Loucy (cell line): ENCODE measurements around the gene FGF14.

Experiments used
- H2AFZ ChIP-seq: fragments of 200-600 bp; sonication (generic); 2 replicates; pipeline ENCODE4 v1.6.0; 2016; ENCODE audit warnings: antibody characterized with exemption, mild to moderate bottlenecking, low read length, moderate library complexity
- H3F3A ChIP-seq: fragments of 200-600 bp; 2 replicates; pipeline ENCODE4 v1.6.0; 2016; ENCODE audit warnings: antibody characterized with exemption, low read depth, mild to moderate bottlenecking
- H3K27me3 ChIP-seq: fragments of 200-600 bp; sonication (generic); 2 replicates; pipeline ENCODE4 v1.6.1; 2014; ENCODE audit warnings: low read length, mild to moderate bottlenecking; ENCODE audit not compliant: insufficient read depth, poor library complexity, severe bottlenecking
- H3K36me3 ChIP-seq: fragments of 200-600 bp; sonication (generic); 2 replicates; pipeline ENCODE4 v1.6.1; 2016; ENCODE audit warnings: low read length; ENCODE audit not compliant: insufficient read depth
- H3K4me1 ChIP-seq: fragments of 200-600 bp; sonication (generic); 2 replicates; pipeline ENCODE4 v1.5.1; 2014; ENCODE audit warnings: low read length, mild to moderate bottlenecking; ENCODE audit not compliant: insufficient read depth, poor library complexity, severe bottlenecking
- H3K4me2 ChIP-seq: fragments of 200-600 bp; sonication (generic); 2 replicates; pipeline ENCODE4 v1.6.0; 2014; ENCODE audit warnings: antibody characterized with exemption, low read length, low read depth, mild to moderate bottlenecking; ENCODE audit not compliant: poor library complexity, severe bottlenecking
- H3K4me3 ChIP-seq: fragments of 200-600 bp; sonication (generic); 2 replicates; pipeline ENCODE4 v1.5.1; 2014; ENCODE audit warnings: low read length, mild to moderate bottlenecking, mixed read lengths; ENCODE audit not compliant: poor library complexity, severe bottlenecking
- H3K79me2 ChIP-seq: fragments of 200-600 bp; sonication (generic); 2 replicates; pipeline ENCODE4 v1.6.1; 2014; ENCODE audit warnings: low read length; ENCODE audit not compliant: insufficient read depth
- H3K9ac ChIP-seq: fragments of 200-600 bp; sonication (generic); 2 replicates; pipeline ENCODE4 v1.6.0; 2014; ENCODE audit warnings: mild to moderate bottlenecking, low read depth, low read length, moderate library complexity; ENCODE audit not compliant: poor library complexity, severe bottlenecking
- H3K9me2 ChIP-seq: fragments of 200-600 bp; sonication (generic); replicated peaks from 2 replicates; pipeline ENCODE4 v1.6.1; 2016; ENCODE audit warnings: low read depth, low read length, mixed read lengths
- H3K9me3 ChIP-seq: fragments of 200-600 bp; sonication (generic); 2 replicates; pipeline ENCODE4 v1.6.1; 2014; ENCODE audit warnings: mild to moderate bottlenecking, antibody characterized with exemption, low read length, low read depth; ENCODE audit not compliant: insufficient read depth
- H4K20me1 ChIP-seq: fragments of 200-600 bp; sonication (generic); 2 replicates; pipeline ENCODE4 v1.6.0; 2014; ENCODE audit warnings: antibody characterized with exemption, low read length, mild to moderate bottlenecking; ENCODE audit not compliant: insufficient read depth, poor library complexity, severe bottlenecking
- CTCF ChIP-seq: fragments of 200-600 bp; sonication (generic); conservative IDR thresholded peaks from 2 replicates; pipeline ENCODE4 v1.5.1; 2014; ENCODE audit warnings: mild to moderate bottlenecking, antibody characterized with exemption, low read length
- EZH2phosphoT487 ChIP-seq: fragments of 200-600 bp; IDR thresholded peaks from 2 replicates; pipeline ENCODE4 v1.6.1; 2018; ENCODE audit warnings: antibody characterized with exemption, mild to moderate bottlenecking, moderate library complexity, borderline replicate concordance

The FGF14 gene

GRCh38 chr13:101811284-101811839 lies 590.5 kb downstream of the FGF14 start:
- H3F3A ChIP-seq, result no peaks in the 10 kb centered on the region
- no peaks in the 10 kb centered on the region for H3K9me3 ChIP-seq
- no peak overlapping the region for H3K9ac ChIP-seq
- TF ChIP-seq CTCF, result no peak
- TF ChIP-seq EZH2phosphoT487, result no peak
- H3K9me2 ChIP-seq, result no peaks in the 10 kb centered on the region
- no peak overlapping the region for H3K4me2 ChIP-seq
- H4K20me1 ChIP-seq, result no peaks in the 10 kb centered on the region
- H3K79me2 ChIP-seq, result no peaks in the 10 kb centered on the region
- no peaks in the 10 kb centered on the region for H3K36me3 ChIP-seq
- no peaks in the 10 kb centered on the region for H3K4me1 ChIP-seq
- H2AFZ ChIP-seq, result no peak overlapping the region
- no peaks in the 10 kb centered on the region for H3K27me3 ChIP-seq
- H3K4me3 ChIP-seq, result no peak overlapping the region

GRCh38 chr13:101799196-101799595 lies 602.7 kb downstream of the FGF14 start:
- no peaks in the 10 kb centered on the region for H3F3A ChIP-seq
- H3K79me2 ChIP-seq, result no peaks in the 10 kb centered on the region
- H2AFZ ChIP-seq, result no peak overlapping the region
- H3K9ac ChIP-seq, result no peak overlapping the region
- no peak overlapping the region for H3K4me3 ChIP-seq
- H3K4me1 ChIP-seq, result no peaks in the 10 kb centered on the region
- no peaks in the 10 kb centered on the region for H3K27me3 ChIP-seq
- TF ChIP-seq CTCF (no peak), EZH2phosphoT487 (no peak)
- no peaks in the 10 kb centered on the region for H3K36me3 ChIP-seq
- no peak overlapping the region for H3K4me2 ChIP-seq
- H4K20me1 ChIP-seq, result no peaks in the 10 kb centered on the region
- no peaks in the 10 kb centered on the region for H3K9me3 ChIP-seq
- H3K9me2 ChIP-seq, result no peaks in the 10 kb centered on the region

GRCh38 chr13:101798437-101798836 lies 603.4 kb downstream of the FGF14 start:
- no peak overlapping the region for H3K4me2 ChIP-seq
- no peaks in the 10 kb centered on the region for H3K36me3 ChIP-seq
- no peaks in the 10 kb centered on the region for H3K27me3 ChIP-seq
- H3K4me3 ChIP-seq, result no peak overlapping the region
- no peaks in the 10 kb centered on the region for H3K79me2 ChIP-seq
- H3K9me3 ChIP-seq, result no peaks in the 10 kb centered on the region
- H4K20me1 ChIP-seq, result no peaks in the 10 kb centered on the region
- TF ChIP-seq CTCF (no peak), EZH2phosphoT487 (no peak)
- no peaks in the 10 kb centered on the region for H3K9me2 ChIP-seq
- no peak overlapping the region for H3K9ac ChIP-seq
- no peak overlapping the region for H2AFZ ChIP-seq
- H3F3A ChIP-seq, result no peaks in the 10 kb centered on the region
- no peaks in the 10 kb centered on the region for H3K4me1 ChIP-seq
